T-cell (primary cell): Measurements from ENCODE around the gene SPATC1L. TPM values are rescaled to one million over a fixed set of nuclear protein-coding genes. Genes with fewer than 3 reads are reported as not detected.

Experiments
- ATAC-seq, 4 experiments: fragments of 200-7000 bp in 3 of 4; fragments of 150-1000 bp in 1 of 4; cut with Tn5 transposase; replicated peaks in 1 of 4; 1 replicate in 3 of 4; 2 replicates in 1 of 4; pipeline ENCODE4 v1.10.0; 2021; ENCODE audit warnings: moderate library complexity in 3 of 4, mild to moderate bottlenecking in 2 of 4, moderate number of reproducible peaks in 1 of 4
- CTCF ChIA-PET, 2 donors: fragments of 300-600 bp; sonication (Branson Sonifier 250); formaldehyde crosslinking; loops; one replicate each; lab custom pipeline; 2022; ENCODE audit warnings: antibody characterized with exemption in 2 of 2; lab: Charles Lee
- POLR2A ChIA-PET, 2 donors: fragments of 300-600 bp; sonication (Branson Sonifier 250); formaldehyde crosslinking; loops; one replicate each; lab custom pipeline; 2022; ENCODE audit warnings: antibody characterized with exemption in 2 of 2; lab: Charles Lee
- DNase-seq, 35 experiments: peaks; one replicate each; pipeline versions ENCODE4 v3.0.0 to v3.0.0-alpha.2; 2013 to 2023
- H3K27ac ChIP-seq: one replicate; pipeline ENCODE4 v1.5.1; 2013; ENCODE audit warnings: low read length
- H3K27me3 ChIP-seq, 2 experiments: replicated peaks in 1 of 2; 1 replicate in 1 of 2; 2 replicates in 1 of 2; pipeline versions ENCODE4 v1.6.1 to v1.7.0; 2013; ENCODE audit warnings: low read length in 1 of 2, mixed read lengths in 1 of 2; ENCODE audit not compliant: control insufficient read depth in 2 of 2, insufficient read depth in 2 of 2; ENCODE audit errors: extremely low read depth in 1 of 2
- H3K36me3 ChIP-seq, 2 donors: 1 replicate in 1 of 2; 2 replicates in 1 of 2; pipeline versions ENCODE4 v1.6.1 to v1.7.0; 2013; ENCODE audit warnings: low read length in 1 of 2; ENCODE audit not compliant: control insufficient read depth in 2 of 2, insufficient read depth in 1 of 2; ENCODE audit errors: extremely low read depth in 1 of 2
- H3K4me1 ChIP-seq, 2 experiments: 1 replicate in 1 of 2; 2 replicates in 1 of 2; pipeline versions ENCODE4 v1.6.1 to v1.7.0; 2013; ENCODE audit warnings: low read length in 2 of 2, mixed read lengths in 1 of 2; ENCODE audit not compliant: insufficient read depth in 2 of 2, control insufficient read depth in 1 of 2; ENCODE audit errors: extremely low read depth in 1 of 2
- H3K4me3 ChIP-seq, 2 donors: 1 replicate in 1 of 2; 2 replicates in 1 of 2; pipeline versions ENCODE4 v1.5.1 to v1.7.0; 2013; ENCODE audit warnings: mild to moderate bottlenecking in 2 of 2, low read length in 1 of 2, moderate library complexity in 1 of 2; ENCODE audit not compliant: control insufficient read depth in 1 of 2; ENCODE audit errors: extremely low read depth in 1 of 2
- H3K9me3 ChIP-seq: 2 replicates; pipeline ENCODE4 v1.7.0; 2013
- H3K27ac Mint-ChIP-seq, 2 donors: one replicate each; pipeline ENCODE4 v1.8.0; 2020 to 2021; ENCODE audit warnings: mild to moderate bottlenecking in 2 of 2, mixed read lengths in 2 of 2
- H3K27me3 Mint-ChIP-seq, 2 donors: one replicate each; pipeline ENCODE4 v1.8.0; 2021 to 2022; ENCODE audit warnings: mixed read lengths in 2 of 2
- H3K36me3 Mint-ChIP-seq: one replicate; pipeline ENCODE4 v1.8.0; 2021; ENCODE audit warnings: mixed read lengths
- H3K4me1 Mint-ChIP-seq, 3 donors: one replicate each; pipeline ENCODE4 v1.8.0; 2020 to 2022; ENCODE audit warnings: mixed read lengths in 3 of 3, mild to moderate bottlenecking in 1 of 3
- H3K4me3 Mint-ChIP-seq, 3 donors: one replicate each; pipeline ENCODE4 v1.8.0; 2020 to 2022; ENCODE audit warnings: mild to moderate bottlenecking in 3 of 3, mixed read lengths in 3 of 3, moderate library complexity in 3 of 3
- H3K9me3 Mint-ChIP-seq, 3 donors: one replicate each; pipeline ENCODE4 v1.8.0; 2020 to 2022; ENCODE audit warnings: mixed read lengths in 3 of 3
- WGBS: methylation state at CpG from one replicate; pipeline ENCODE4 v1.1.5; 2013; ENCODE audit warnings: missing lambda C conversion rate; ENCODE audit not compliant: insufficient coverage; 5-methylcytosine and 5-hydroxymethylcytosine counted together
- total RNA-seq, 35 experiments: library from RNA in 6 of 35; stranded (reverse) in 6 of 35; fragments of 120-200 nt in 1 of 35; gene quantifications; one replicate each; pipeline versions ENCODE4 v1.2.1 to v1.2.4 and lab custom pipeline; 2013 to 2026

Gene SPATC1L
- total RNA-seq, 5 donors from 2014 or later (not counting 1 experiment from before 2014, with no cell fraction given): 1.4 to 22.8 (median 12.5) TPM

GRCh38 chr21:46188226-46189212, 4.3 kb upstream of the SPATC1L start:
- H3K36me3 ChIP-seq: peaks cover 3 to 8% of the 10 kb centered on the region in 2 donors
- ATAC-seq (no peak), DNase-seq (peak in 1 of 35 experiments; percentile 3)
- Mint-ChIP-seq H3K4me1 (peaks cover 6 to 11% (median 9%) of the 10 kb centered on the region in 3 donors), H3K4me3 (no peak overlapping the region), H3K27me3 (peaks cover 0 to 5% of the 10 kb centered on the region in 2 donors), H3K9me3 (no peaks in the 10 kb centered on the region), H3K27ac (no peak overlapping the region), H3K36me3 (peaks cover 3% of the 10 kb centered on the region)
- peaks cover 0 to 12% of the 10 kb centered on the region in 2 experiments for H3K27me3 ChIP-seq
- 89% methylated on average over 5 of the region's 17 CpGs for WGBS
- ChIA-PET CTCF (no interaction called here), POLR2A (no interaction called here)
- H3K4me3 ChIP-seq: no peak overlapping the region
- peaks cover 0 to 14% of the 10 kb centered on the region in 2 experiments for H3K4me1 ChIP-seq
- no peaks in the 10 kb centered on the region for H3K9me3 ChIP-seq
- no peak overlapping the region for H3K27ac ChIP-seq

- peaks cover 0 to 5% of the 10 kb centered on the region in 2 donors for H3K27me3 Mint-ChIP-seq
- H3K36me3 Mint-ChIP-seq: no peaks in the 10 kb centered on the region
- H3K27ac Mint-ChIP-seq: no peak overlapping the region
- ChIA-PET POLR2A (no interaction called here), CTCF (no interaction called here)
- H3K9me3 Mint-ChIP-seq: no peaks in the 10 kb centered on the region
- ATAC-seq: no peak
- DNase-seq: no peak
- Histone ChIP-seq H3K27ac (no peak overlapping the region), H3K27me3 (peaks cover 0 to 16% of the 10 kb centered on the region in 2 experiments), H3K4me1 (peaks cover 0 to 18% of the 10 kb centered on the region in 2 experiments), H3K4me3 (no peak overlapping the region), H3K9me3 (no peaks in the 10 kb centered on the region), H3K36me3 (peaks cover 3 to 5% of the 10 kb centered on the region in 2 donors)
- peaks cover 6 to 12% (median 11%) of the 10 kb centered on the region in 3 donors for H3K4me1 Mint-ChIP-seq
- WGBS: 85% methylated on average over 4 of the region's 7 CpGs
- H3K4me3 Mint-ChIP-seq: no peak overlapping the region
Measured at GRCh38 chr21:46187814-46188213, 3.6 kb upstream of the SPATC1L start.

- Histone ChIP-seq H3K27ac (no peak overlapping the region), H3K4me1 (peaks cover 0 to 18% of the 10 kb centered on the region in 2 experiments), H3K4me3 (no peak overlapping the region), H3K9me3 (no peaks in the 10 kb centered on the region), H3K27me3 (peaks cover 0 to 18% of the 10 kb centered on the region in 2 experiments), H3K36me3 (peaks cover under 1 to 3% of the 10 kb centered on the region in 2 donors)
- H3K27me3 Mint-ChIP-seq: peaks cover 0 to 5% of the 10 kb centered on the region in 2 donors
- H3K9me3 Mint-ChIP-seq: no peaks in the 10 kb centered on the region
- peaks cover 6 to 12% (median 11%) of the 10 kb centered on the region in 3 donors for H3K4me1 Mint-ChIP-seq
- DNase-seq (no peak), ATAC-seq (no peak)
- no peak overlapping the region for H3K27ac Mint-ChIP-seq
- H3K4me3 Mint-ChIP-seq: no peak overlapping the region
- WGBS: 100% methylated on average over 2 of the region's 8 CpGs
- POLR2A ChIA-PET: no interaction called here
- CTCF ChIA-PET: no interaction called here
- H3K36me3 Mint-ChIP-seq: no peaks in the 10 kb centered on the region
Measured at GRCh38 chr21:46187261-46187660, 3.0 kb upstream of the SPATC1L start.

GRCh38 chr21:46185716-46186115, 1.5 kb upstream of the SPATC1L start:
- Mint-ChIP-seq H3K4me1 (peaks cover 6 to 12% (median 11%) of the 10 kb centered on the region in 3 donors), H3K27ac (no peak overlapping the region), H3K27me3 (peaks cover 0 to 5% of the 10 kb centered on the region in 2 donors), H3K36me3 (no peaks in the 10 kb centered on the region), H3K4me3 (no peak overlapping the region), H3K9me3 (no peaks in the 10 kb centered on the region)
- Histone ChIP-seq H3K4me3 (no peak overlapping the region), H3K9me3 (no peaks in the 10 kb centered on the region), H3K27ac (no peak overlapping the region), H3K36me3 (peaks cover 0 to 3% of the 10 kb centered on the region in 2 donors), H3K27me3 (peaks cover 0 to 24% of the 10 kb centered on the region in 2 experiments), H3K4me1 (peaks cover 0 to 18% of the 10 kb centered on the region in 2 experiments)
- CTCF ChIA-PET: no interaction called here
- POLR2A ChIA-PET: no interaction called here
- no peak for ATAC-seq
- no CpG with 5 or more reads among the region's 7 CpGs for WGBS
- DNase-seq: no peak

- peaks cover 0 to 24% of the 10 kb centered on the region in 2 experiments for H3K27me3 ChIP-seq
- 13% methylated on average over 13 of the region's 30 CpGs for WGBS
- ATAC-seq (peak; percentile 81 to 85 (median 82)), DNase-seq (peak; percentile 11 to 82 (median 63))
- CTCF ChIA-PET: no interaction called here
- no peaks in the 10 kb centered on the region for H3K36me3 Mint-ChIP-seq
- peaks cover 3 to 4% of the 10 kb centered on the region in 2 donors for H3K36me3 ChIP-seq
- H3K27ac ChIP-seq: peak overlapping the region; percentile 78
- peak overlapping the region; percentile 61 to 72 for H3K4me3 ChIP-seq
- POLR2A ChIA-PET: no interaction called here
- peak overlapping the region; percentile 67 to 84 (median 80) for H3K4me3 Mint-ChIP-seq
- peaks cover 0 to 5% of the 10 kb centered on the region in 2 donors for H3K27me3 Mint-ChIP-seq
- peaks cover 0 to 18% of the 10 kb centered on the region in 2 experiments for H3K4me1 ChIP-seq
- peak overlapping the region; percentile 74 to 89 for H3K27ac Mint-ChIP-seq
- peaks cover 6 to 12% (median 11%) of the 10 kb centered on the region in 3 donors for H3K4me1 Mint-ChIP-seq
- H3K9me3 Mint-ChIP-seq: no peaks in the 10 kb centered on the region
- no peaks in the 10 kb centered on the region for H3K9me3 ChIP-seq
Measured at GRCh38 chr21:46184625-46185555, 631 bp upstream of the SPATC1L start.
